HG02970 (cell line): ENCODE measurements around the gene F3.

Source experiments
- ATAC-seq: cut with Tn5 transposase; IDR thresholded peaks from one replicate; pipeline ENCODE4 v1.9.1; 2021; ENCODE audit warnings: mild to moderate bottlenecking, moderate library complexity, moderate number of reproducible peaks; ENCODE audit not compliant: unreplicated experiment, low FRiP score

F3 gene

GRCh38 chr1:94528826-94529225 lies 12.7 kb downstream of the F3 start:
- no peak for ATAC-seq

DNA sequence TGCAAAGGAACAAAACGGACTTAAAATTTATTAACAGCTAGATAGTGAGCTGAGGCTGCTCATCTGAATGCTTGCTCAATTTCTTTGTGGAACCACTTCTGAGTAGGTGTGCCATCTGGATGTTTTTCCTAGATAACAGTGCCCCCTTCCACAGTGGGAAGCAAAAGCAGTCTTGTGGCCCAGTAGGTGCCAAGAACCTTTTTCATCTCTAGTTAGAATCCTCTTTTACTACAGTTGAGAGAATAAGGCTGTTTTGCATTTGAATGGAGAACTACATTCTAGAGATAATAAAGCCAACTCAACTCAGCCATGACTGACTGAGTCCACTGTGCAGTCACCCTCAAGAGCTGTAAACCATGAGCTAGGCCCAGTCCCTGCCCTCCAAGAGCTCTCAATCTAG lies 13.3 kb downstream of the F3 start:
- no peak for ATAC-seq

DNA sequence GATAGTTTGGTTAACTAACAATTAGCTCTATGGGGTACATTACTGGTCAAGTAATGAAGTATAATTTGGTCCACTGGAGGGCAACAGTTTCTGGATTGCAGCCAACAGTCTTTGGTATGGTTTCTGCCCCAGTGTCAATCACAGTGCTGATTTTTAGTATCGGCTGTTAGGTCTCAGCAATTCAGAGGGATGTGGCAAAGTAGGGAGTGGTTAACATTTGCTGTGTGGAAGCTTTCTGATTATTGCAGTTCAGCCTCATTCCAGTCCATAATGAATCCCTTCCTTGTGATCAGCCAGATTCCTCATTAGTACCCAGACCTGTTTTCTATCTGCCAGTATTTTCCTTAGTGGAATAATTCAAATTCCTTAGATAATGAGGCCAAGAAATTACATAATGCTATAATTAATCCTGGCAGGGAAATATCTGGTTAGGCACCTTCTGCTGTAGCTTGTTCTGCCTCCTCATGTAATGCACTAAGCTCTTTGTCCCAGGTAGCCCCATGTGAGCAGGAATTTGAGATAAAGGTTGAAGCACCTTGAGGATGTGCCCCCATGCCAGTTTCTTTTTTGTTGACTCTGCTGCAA lies 14.0 kb downstream of the F3 start:
- ATAC-seq, result no peak

- ATAC-seq, result no peak
Measured at GRCh38 chr1:94526152-94526980, 15.2 kb downstream of the F3 start.

DNA sequence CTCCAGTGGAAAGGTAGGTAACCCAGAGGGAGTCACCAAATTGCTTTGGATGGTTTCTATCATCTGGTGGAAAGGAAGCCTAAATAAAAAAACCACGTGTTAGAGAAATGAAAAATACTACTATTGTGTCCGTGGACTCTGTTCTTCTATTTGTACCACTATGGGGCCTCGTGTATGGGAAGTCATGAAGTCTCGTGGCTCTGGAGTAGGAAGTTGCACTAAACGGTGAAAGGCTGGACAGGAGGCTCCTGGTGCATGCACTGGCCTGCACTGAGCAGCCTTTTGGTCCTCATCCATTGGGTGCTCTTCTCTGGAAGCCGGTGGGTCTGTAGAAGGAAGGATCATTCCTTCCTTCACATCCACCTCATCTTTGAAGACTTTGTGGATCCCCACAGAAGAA lies 17.0 kb downstream of the F3 start:
- no peak for ATAC-seq

GRCh38 chr1:94522304-94522703 lies 19.3 kb downstream of the F3 start:
- ATAC-seq, result no peak

DNA sequence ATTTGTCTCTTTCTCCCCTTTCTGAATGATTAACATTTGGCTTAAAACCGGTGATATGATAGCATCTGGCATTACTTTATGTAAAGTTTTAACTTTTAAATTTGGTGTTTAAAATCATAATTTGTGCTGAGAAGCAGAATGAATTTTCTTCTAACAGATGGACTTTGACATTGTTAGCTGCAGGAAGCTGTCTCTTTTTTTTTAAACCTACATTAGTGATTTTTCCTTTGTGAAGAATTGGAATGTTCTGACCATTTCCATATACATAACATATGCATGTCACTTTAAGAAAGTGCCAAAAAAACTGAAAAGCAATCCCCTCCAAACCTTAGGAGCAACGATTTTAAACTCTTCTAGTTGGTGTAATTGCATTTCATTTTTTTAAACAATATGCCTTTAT lies 22.2 kb downstream of the F3 start:
- no peak for ATAC-seq

DNA sequence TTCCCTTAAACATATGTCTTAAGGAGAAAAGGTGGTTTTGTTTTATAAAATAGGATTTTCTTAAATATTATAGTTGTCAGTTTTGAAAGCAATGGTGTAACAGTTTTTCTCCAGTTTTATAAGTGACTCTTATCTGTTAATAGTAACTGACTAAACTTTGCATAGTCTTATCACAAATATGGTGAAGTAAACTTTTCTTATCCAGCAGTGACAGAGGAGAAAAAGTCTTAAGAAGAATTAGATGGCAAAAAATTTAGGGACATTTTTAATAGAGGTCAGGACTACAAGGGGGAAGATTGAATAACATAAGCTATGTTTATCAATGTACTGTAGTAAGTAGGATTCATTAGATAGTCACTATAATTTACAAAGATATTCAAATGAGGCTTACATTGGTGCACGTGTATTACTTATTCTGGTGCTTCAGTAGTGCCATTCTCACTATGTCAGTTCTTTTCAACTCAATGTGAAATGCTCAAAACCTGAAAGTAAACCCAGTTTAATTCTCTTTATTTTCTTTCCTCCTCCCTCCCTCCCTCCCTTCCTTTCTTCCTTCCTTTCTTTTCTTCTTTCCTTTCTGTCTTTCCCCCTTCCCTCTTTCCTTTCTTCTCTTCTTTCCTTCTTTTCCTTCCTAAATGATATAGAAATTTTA lies 26.1 kb downstream of the F3 start:
- ATAC-seq, result no peak

- no peak for ATAC-seq
Measured at GRCh38 chr1:94514095-94514727, 27.3 kb downstream of the F3 start.

- no peak for ATAC-seq
Measured at GRCh38 chr1:94512816-94513215, 28.7 kb downstream of the F3 start.

GRCh38 chr1:94504601-94505000 lies 37.0 kb downstream of the F3 start:
- ATAC-seq, result no peak

DNA sequence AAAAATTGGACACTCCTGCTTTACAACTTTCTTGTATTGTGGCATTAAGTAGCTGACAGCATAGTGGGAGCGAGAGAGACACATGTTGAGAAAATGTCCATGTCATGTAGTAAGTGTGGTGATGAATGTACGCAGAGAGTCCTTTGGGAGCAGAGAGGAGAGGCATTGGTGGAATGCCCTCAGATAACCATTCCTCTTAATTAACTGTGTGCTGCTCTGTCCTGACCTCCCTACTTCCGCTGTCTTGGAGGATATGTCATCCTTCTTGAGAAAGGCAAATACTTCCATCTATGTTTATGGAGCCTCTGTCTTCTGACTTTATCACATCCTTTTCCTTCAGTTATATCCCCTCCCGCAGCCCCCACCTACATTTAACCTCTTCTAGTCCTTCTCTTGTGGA lies 38.4 kb downstream of the F3 start:
- no peak for ATAC-seq

GRCh38 chr1:94501935-94502334 lies 39.6 kb downstream of the F3 start:
- ATAC-seq, result no peak

DNA sequence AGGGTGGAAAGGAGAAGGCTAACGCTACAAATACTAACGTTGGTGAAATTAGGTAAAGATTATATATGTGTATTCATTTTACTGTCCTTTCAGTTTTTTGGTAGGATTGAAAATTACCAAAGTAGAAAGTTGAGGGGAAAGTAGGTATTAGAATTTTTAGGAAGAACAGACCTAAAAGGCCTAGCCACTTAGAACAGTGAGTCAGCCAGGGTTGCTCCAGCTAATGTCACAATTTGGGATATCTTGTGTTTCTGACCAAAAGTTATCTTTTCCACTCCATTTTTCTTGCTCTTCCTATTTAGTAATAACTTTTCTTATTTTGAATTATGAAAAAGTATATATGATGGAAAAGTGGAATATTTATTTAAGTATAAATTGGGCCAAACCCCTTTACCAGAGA lies 40.1 kb downstream of the F3 start:
- ATAC-seq, result no peak

- ATAC-seq, result no peak
Measured at GRCh38 chr1:94496076-94496755, 45.3 kb downstream of the F3 start.

GRCh38 chr1:94490556-94490955 lies 51.0 kb downstream of the F3 start:
- ATAC-seq, result no peak

- no peak for ATAC-seq
Measured at GRCh38 chr1:94486990-94487389, 54.6 kb downstream of the F3 start.

DNA sequence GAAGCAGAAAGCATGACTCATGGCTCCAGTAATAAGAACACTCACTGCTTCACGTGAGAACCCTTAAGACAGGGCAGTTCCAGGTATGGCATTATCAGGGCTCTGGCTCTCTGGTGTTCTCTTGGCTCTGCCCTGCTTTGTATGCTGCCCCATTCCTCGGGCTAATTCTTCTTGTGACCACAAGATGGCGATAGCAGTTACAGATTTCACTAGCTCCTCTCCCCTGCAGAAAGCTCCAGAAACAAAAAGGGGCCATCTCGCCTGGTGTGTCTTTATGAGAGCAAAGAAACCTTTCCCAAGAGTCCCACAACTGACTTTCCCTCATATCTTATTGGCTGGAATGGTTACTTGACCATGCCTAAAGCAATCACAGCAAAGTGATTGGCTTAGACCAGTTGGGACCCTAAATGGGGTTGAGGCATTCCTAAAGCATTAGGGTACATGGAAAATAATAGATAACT lies 60.1 kb downstream of the F3 start:
- ATAC-seq, result peak; percentile 82

DNA sequence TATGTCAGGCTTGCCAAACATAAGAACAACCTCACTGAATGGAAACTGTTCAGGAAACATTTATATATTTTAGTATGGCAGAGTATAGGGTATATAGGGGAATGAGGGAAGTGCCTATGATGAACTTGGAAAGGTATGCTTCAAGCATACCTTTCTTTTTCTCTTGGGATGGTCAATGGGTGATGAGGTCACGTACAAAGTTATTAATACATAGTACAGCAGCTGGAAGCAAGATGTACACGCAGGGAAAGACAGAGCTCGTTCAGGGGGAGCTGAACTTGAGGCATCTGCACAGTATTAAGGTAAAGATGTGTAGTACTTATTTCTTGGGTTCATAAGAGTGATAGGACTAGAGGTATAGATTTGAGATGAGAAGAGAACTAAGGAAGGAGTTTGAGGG lies 61.9 kb downstream of the F3 start:
- no peak for ATAC-seq
